ENCODE data around the gene PARP8.

DNA sequence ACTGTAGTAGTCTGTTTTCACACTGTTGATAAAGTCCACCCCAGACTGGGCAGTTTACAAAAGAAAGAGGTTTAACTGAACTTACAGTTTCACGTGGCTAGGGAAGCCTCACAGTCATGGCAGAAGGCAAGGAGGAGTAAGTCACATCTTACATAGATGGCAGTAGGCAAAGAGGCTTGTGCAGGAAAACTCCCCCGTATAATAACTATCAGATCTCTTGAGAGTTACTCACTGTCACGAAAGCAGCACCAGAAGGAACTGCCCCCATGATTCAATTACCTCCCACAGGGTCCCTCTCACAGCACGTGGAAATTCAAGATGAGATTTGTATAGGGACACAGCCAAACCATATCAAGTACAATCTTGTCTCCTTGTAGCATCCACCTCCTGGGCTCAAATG lies 21.1 kb downstream of the PARP8 start:
- TF ChIP-seq POLR2A (IDR thresholded peaks at IDR 0.05; ENCODE audit: low read length) (no peak), GATA1 (IDR thresholded peaks at IDR 0.05; ENCODE audit: low read depth, low read length) (no peak)
